ENCODE results near the gene NIPSNAP2. TPM values are rescaled to one million over a fixed set of nuclear protein-coding genes. Genes with fewer than 3 reads are reported as not detected.

The NIPSNAP2 gene
- total and polyA plus RNA-seq, 2 of the 13 experiments (the other 11 are each of a cell fraction or from before 2014, with no cell fraction given) = 40.3 to 61.5 TPM

- peak; percentile 34 for TF ChIP-seq CTCF (CRISPR knock-in tag; IDR thresholded peaks at IDR 0.05)
- TF ChIP-seq BRD4 (CRISPR knock-in tag; IDR thresholded peaks at IDR 0.05) = peak; percentile 65; the same call in 1 of the 2 replicates
- TF ChIP-seq XBP1 (CRISPR knock-in tag; IDR thresholded peaks at IDR 0.05) = no peak
- peak; percentile 65; the same call in 1 of the 2 replicates for TF ChIP-seq ISL2 (CRISPR knock-in tag; IDR thresholded peaks at IDR 0.05)
- TF ChIP-seq MYC (CRISPR knock-in tag; IDR thresholded peaks at IDR 0.05; ENCODE audit: borderline replicate concordance) = no peak; the same call in 1 of the 2 replicates
- TF ChIP-seq ZIK1 (CRISPR knock-in tag; IDR thresholded peaks at IDR 0.05; ENCODE audit: borderline replicate concordance, low read depth) = peak; percentile 30; the same call in 1 of the 2 replicates
- peak; percentile 68; the same call in 1 of the 2 replicates for TF ChIP-seq ZNF746 (CRISPR knock-in tag; IDR thresholded peaks at IDR 0.05)
- TF ChIP-seq MTF2 (CRISPR knock-in tag; IDR thresholded peaks at IDR 0.05; ENCODE audit: borderline replicate concordance) = no peak
- no peak for TF ChIP-seq ZNF264 (CRISPR knock-in tag; IDR thresholded peaks at IDR 0.05)
- TF ChIP-seq ZNF280B (CRISPR knock-in tag; IDR thresholded peaks at IDR 0.05; ENCODE audit: borderline replicate concordance) = no peak; the same call in 1 of the 2 replicates
- TF ChIP-seq DDIT3 (CRISPR knock-in tag; IDR thresholded peaks at IDR 0.05) = no peak
- peak; percentile 75; the same call in 1 of the 2 replicates for TF ChIP-seq KDM5B (CRISPR knock-in tag; IDR thresholded peaks at IDR 0.05; ENCODE audit: borderline replicate concordance)
- TF ChIP-seq TEAD3 (CRISPR knock-in tag; optimal IDR thresholded peaks at IDR 0.05; ENCODE audit: borderline replicate concordance) = peak; percentile 45
- TF ChIP-seq SOX5 (CRISPR knock-in tag; IDR thresholded peaks at IDR 0.05; ENCODE audit: borderline replicate concordance) = peak; percentile 45; the same call in 1 of the 2 replicates
- TF ChIP-seq ZNF142 (CRISPR knock-in tag; IDR thresholded peaks at IDR 0.05) = no peak
Observed at GRCh38 chr7:56033671-56034432, 69.5 kb downstream of the NIPSNAP2 start (continued).
